Hepatic stellate cell (primary cell): ENCODE data around the gene DPM3.
"Not testable (repeated sequence)": the region's sequence is repeated elsewhere in the genome, so short reads cannot be mapped to it uniquely, and the experiment has no call there.

ENCODE experiments used
- DNase-seq: peaks from one replicate; pipeline ENCODE4 v3.0.0; 2011; ENCODE audit warnings: low spot score

The DPM3 gene

DNA sequence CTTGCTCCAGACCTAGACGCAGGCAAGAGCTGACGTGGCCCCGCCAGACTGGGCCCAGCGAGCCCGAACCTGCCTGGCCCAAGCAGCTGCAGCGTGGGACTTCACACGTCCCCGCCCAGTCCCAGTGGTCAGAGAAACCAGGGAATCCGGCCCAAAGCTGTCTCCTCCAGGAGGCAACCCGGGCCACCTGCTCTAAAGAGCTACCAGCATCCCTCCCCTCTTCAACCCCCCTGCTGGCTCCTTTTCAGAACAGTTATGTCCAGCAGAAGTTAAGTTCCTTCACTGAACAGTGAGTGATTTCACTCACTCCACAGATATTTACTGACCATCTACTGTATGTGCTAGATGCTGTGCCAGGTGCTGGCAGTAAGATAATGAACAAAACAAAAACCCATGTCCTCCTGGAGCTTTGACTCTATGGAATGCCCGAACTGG lies 14.8 kb downstream of the DPM3 start:
- DNase-seq, result no peak

DNA sequence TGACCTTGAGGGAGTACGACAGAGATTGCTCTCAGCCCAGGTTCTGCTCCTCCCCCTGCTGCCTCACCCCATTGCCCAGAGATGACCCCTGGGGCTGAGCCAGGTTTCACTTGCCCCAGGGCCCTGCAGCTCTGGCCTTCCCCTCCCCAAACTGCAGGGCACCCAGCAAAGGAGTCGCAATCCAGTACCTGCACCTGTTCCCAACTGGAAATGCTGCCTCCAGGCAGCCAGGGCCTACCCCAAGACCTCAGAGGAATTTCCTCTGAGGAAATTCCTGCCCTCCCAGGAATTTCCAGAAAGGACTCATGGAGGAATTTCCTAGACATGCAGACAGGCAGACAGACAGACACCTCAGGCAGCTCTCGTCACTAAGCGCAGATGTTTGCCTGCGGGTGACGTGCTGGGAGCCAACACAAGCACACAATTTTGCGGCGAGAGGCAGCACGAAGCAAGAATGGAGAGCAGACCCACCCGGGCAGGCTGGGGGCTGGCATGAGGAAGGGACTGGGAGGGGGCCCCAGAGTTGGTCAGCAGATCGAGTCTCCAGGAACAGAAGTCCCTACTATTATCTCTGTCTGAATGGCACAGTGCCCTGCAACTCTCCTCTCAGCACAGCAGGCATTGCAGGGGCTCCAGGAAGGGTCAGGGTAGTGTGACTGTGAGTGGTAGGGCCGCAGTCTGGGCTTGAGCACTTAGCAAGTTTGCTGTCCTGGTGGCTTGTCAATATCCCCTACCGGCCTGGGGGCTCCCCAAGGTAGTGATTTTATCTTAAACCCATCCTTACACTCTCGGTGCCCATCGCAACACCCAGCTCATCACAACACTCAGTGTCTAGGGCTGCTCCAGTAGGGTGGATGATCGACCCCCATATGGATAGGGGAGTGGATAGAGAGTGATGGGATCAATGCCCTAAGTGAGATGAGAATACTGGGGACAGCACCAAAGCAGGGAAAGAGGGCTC lies 15.5 kb downstream of the DPM3 start:
- no peak for DNase-seq

DNA sequence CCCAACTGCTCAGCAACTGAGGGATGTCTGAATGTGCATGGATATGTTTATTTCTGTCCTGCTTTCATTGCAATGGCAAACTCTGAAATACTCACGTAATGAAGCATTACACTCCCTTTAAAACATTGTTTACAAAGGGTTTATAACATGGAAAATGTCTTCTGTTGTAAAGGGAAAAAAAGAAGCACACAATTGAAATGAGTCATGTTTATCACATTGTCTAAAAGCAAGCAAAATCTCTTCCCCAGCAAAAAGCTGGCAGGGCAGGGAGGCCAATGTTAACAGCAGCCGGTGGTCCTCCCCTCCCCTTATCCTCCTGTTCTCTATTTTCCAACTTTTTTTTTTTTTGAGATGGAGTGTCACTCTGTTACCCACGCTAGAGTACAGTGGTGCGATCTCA lies 16.5 kb downstream of the DPM3 start:
- DNase-seq, result no peak

DNA sequence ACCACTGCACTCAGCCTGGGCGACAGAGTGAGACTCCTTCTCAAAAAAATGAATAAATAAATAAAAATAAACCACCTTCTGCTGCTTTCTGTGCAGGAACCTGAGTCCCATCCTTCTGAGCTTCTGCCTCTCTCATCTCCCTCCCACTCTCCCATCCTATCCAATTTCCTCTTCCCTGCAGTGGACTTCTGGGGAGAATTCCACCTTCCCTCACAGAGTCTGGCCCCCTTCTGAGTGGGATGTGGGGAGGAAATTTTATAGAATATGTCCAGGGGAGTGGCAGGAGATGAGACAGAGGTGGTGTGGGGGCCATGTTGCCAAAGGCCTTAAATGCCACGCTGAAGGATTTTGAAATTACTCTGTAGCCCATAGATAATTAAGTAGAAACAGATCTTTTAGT lies 18.0 kb downstream of the DPM3 start:
- no peak for DNase-seq

DNA sequence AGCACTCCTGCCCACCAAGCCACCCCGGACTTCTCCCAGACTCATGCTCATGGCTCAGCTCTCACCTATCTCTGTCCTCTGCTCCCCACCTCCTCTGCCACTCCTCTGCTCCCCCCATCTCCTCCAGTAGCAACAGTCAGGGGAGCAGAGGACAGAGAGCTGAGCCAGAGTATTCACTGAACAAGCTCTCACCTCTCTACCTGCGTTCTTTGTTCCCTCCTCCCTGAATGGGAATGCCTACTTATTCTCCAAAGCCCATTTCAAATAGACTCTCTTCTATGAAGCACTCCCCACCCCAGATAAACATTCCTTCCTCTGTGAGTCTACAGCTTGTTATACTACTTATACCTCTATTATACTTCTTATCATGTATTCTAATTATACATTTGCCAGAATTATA lies 19.1 kb downstream of the DPM3 start:
- DNase-seq, result no peak

DNA sequence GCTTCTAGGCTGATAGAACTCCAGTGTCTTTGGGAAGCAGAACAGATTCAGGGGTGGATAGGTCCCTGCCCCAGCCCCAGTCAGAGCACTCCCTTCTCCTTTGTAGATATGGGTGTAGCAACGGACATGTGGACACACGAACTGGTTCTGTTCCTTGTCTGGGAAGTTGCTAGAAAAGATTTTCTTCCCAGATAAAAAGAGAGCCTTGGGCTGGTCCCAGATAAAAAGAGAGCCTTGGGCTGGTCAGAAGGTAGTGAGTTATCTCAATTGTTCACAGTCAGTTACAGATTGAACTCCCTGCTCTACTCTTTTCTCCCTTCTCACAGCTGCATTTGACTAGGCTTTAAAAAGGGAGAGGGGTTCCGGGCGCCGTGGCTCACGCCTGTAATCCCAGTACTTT lies 20.1 kb downstream of the DPM3 start:
- DNase-seq, result no peak

DNA sequence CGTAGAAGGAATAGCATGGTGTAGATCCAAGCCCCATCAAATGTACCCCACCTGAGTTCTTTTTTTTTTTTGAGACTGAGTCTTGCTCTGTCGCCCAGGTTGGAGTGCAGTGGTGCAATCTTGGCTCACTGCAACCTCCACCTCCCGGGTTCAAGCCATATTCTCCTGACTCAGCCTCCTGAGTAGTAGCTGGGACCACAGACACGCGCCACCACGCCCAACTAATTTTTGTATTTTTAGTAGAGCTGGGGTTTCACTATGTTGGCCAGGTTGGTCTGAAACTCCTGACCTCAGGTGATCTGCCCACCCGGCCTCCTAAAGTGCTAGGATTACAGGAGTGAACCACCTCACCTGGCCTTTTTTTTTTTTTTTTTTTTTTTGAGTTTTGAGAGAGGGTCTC lies 22.2 kb downstream of the DPM3 start:
- not testable (repeated sequence) for DNase-seq

DNA sequence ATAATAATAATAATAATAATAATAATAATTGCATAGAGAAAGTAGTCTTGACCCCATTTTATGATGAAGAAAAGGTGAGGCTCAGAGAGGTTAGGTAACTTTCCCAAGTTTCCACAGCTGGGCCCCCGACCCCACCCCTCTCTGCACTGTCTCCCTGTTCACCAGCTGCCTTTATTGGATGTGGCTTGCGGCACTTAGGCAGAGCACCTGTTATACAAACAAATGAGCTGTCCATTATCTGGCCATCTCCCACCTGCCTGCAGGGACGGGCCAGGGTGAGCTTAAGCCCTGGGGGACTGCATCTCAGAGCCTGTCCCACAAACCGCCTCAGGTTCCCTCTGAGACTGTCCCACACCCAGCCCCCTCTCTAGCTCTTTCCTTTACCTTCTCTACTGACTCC lies 22.7 kb downstream of the DPM3 start:
- no peak for DNase-seq

DNA sequence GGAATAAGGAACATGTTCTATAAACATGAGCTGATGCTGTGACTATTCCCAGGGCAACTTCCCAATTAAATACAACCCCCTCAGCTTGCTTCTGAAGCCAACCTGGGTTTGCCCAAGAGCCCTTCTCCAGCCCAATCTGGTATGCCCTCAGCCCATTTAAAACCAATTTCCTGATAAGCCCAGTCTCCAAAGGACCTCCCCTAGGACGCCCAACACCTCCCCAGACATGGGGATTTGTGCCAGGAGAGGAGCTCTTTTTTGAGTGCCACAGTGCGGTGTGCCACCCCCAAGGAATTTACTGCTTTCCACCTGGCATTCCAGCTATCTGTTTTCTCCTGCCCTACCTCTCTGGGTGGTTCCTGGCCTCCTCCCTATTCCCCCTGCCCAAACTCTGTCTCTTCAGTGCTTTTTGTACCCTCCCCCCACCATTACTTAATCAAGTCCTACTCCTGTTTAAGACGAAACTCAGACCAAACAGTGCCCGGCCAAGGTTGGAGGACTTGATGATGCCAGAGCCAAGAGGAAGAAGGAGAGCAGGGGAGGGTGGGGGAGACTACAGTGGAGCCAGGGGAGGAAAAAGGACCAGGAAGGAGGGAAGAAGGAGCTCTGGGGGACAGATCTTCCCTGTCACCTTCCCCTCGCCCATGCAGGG lies 24.1 kb downstream of the DPM3 start:
- DNase-seq, result no peak

DNA sequence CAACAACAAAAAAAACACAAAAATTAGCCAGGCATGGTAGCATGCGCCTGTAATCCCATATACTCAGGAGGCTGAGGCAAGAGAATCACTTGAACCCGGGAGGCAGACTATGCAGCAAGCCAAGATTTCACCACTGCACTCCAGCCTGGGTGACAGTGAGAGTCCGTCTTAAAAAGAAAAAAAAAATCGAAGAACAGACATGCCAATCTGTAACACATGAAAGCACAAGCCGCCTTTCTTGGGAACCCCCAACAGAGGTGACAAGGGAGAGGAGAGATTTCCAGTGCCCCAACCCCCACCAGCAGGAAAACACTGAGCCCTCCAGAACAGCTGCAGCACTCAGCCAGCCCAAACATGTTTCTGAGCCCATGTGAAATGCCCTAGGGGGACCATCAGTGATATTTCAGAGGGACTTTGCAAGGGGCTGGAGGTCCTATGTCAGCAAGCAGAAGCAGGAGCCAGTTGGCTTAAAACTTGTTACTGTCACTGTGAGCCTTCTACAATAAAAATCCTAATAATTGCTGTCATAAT lies 26.8 kb downstream of the DPM3 start:
- DNase-seq, result no peak

DNA sequence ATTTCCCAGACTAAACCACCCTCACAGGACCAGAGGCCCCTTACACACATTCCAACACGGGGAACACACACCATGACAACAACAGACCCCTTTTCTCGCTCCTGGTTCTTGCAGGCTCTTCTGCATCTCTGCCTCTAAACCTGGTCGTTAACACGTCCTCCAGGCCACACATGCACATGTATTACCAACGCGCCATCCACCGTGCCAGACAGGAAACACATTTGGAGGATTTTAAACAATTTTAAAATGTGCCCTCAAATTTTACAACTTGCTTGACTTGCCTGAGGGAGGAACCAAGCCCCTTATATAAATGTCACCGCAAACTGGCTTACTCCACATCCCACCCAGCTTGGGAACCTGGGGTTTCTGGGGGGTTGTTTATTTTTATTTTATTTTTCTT lies 29.5 kb downstream of the DPM3 start:
- no peak for DNase-seq

DNA sequence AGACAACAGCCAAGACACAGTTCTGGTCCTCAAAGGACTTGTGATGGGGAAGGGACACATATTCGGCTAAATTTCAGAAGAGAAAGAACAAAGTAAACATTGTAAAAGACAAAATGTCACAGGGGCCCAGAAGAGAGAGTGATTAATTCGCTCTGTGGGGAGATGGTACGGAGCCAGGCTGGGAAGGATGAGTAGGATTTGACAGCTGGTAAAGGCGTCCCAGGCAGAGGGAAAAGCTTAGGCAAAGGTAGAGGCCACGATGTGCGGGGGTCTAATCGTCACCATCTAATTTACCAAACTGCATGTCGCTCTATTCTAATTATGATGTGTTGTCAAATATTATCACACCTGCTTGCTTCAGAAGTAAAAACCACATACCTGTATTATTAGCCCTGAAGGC lies 29.9 kb downstream of the DPM3 start:
- no peak for DNase-seq

DNA sequence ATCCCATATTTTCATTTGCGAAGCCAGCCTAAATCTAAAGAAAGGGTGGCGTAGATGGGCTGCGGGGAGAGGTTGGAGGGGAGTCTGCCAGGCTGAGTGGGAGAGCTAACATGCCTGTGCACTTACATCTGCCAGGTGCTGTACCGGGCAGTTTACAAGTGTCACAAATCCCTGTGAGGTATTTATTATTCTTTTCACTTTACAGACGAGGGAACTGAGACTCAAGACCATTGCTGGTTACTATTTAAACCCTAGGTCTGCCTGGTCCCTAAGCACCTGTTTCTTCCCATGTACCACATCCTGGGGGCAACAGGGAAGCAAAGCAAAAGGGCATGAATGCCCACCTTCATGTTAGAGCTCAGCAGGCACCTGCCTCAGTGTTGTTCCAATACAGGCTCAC lies 32.0 kb downstream of the DPM3 start:
- no peak for DNase-seq

DNA sequence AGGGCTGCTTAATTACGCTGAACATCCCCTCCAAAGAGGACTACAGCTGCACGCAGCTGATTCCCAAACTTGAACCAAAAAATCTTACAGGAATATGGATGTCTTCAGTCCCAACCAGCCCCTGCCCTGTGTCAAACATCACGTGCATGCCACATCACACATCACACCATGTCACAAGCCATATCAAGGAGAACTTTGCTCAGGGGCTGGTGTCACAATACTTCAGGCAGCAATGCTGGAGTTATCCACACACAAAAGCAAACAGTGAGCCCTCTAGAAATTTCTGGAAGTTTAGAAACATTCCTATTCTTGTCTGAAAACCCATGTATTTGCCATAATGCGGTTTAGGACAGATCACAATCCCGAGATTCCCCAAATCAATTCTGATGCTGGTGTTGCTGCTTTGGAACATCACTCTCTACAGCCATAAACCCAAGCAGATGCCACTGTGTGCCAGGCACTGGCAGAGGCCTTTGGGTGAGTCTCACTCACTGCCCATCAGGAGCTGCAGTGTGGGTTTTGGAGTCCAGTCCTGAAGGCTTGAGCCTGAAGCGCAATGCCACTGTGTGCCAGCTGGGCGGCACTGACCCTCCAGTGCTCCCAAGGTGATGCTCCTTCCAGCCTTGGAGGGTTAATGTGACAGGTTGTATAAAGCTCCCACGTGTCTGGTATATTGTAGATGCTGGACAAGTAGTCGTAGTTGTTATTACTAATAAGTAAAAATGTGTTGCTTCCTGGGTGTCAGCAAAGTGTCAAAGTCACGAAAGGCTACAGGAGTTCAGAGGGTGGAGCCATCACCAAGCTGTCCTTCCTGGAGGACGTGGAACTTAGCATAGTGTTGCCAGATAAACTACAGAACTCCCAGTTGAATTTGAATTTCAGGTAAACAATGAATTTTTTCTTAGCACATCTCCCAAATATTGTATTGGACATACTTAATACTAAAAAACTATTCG lies 32.7 kb downstream of the DPM3 start:
- no peak for DNase-seq

DNA sequence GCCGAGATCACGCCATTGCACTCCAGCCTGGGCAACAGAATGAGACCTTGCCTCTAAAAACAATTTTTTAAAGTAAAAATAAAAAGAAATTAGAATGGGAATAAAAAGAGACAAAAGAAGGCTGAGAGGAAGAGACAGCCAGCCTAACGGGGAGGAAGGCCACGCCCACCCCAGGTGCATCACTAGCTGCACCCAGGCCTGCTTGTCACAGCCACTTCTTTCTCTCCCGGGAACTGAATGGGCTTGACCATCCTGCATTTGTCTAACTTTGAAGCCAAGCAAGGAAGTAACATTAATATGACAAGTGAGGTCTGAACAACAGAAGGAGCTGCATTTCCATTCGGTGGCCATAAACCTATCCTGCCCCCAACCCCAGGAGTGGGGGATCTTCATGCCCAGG lies 33.5 kb downstream of the DPM3 start:
- DNase-seq, result no peak

DNA sequence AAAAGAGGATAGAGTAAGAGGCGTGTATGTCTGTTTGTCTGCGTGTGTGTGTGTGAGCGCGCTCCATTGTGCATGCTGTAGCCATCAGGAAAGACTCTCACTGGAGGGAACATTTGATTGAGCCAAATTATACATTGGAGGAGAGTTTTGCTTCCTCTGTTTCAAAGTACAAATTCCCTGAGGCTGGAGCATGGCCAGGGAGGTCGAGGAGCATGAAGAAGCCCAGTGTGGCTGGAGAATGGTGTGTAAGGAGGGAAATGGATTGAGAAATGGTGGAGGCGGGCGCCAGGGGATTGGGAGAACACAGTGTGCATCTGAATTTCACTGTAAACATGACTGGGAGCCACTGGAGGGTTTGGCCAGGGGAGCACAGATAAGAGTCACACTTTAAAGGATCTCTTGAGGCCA lies 34.7 kb downstream of the DPM3 start:
- DNase-seq, result no peak

DNA sequence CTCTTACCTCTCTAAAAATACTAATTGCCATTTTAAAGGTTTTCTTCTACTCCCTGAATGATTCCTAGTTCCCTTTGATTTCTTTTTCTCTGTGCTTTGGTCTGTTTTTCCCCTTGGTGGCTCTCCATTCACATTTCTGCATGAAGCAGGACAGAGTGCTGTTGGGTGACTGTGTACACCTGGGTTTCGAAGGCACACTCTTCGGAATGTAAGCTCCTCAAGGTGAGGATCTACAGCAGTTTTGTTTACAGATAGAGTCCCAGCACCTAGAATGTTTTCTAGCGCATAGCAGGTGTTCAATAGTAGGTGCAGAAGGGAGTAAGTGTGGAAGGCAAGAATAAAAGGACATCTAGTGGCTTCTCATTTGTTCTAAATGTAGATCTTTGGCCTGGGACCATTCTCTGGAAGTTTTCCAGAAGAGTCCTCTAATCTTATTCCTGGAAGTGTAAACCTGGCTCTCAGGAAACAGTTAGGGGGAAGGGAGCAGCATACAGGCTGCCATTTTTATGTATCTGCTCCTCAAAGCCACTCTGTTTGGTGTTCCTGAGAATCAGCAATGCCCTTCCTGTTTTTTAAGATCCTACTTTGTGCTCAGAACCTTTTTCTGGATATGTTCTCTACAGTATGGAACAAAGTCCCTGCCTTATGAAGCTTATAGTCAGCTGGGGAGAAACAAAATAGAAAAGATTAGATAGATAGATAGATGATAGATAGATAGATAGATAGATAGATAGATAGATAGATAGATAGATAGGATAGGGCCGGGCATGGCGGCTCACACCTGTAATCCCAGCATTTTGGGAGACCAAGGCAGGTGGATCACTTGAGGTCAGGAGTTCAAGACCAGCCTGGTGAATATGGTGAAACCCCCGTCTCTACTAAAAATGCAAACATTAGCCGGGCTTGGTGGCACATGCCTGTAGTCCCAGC lies 35.5 kb downstream of the DPM3 start:
- no peak for DNase-seq

DNA sequence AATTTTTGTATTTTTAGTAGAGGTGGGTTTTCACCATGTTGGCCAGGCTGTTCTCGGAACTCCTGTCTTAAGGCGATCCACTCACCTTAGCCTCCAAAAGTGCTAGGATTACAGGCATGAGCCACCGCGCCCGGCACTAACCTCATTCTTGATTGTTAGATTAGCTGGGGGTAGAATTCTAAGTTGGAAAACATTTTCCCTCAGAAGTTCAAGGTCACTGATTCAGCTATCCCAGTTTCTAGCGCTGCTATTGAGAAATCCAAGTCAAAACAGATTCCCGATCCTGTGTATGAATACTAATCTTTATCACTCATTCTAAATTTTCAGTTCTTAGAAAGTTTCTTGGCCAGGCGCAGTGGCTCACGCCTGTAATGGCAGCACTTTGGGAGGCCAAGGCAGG lies 37.0 kb downstream of the DPM3 start:
- no peak for DNase-seq

DNA sequence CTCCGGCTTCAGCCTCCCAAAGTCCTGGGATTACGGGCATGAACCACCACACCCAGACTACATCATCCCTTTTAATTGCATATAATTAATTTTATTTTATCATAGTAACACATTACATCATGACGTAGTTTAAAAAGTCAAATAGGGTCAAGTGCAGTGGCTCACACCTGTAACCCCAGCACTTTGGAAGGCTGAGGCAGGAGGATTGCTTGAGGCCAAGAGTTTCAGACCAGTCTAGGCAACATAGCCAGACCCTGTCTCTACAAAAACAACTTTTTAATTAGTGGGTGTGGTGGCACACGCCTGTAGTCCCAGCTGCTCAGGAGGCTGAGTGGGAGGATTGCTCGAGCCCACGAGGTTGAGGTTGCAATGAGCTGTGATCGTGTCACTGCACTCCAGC lies 41.0 kb downstream of the DPM3 start:
- DNase-seq, result no peak

DNA sequence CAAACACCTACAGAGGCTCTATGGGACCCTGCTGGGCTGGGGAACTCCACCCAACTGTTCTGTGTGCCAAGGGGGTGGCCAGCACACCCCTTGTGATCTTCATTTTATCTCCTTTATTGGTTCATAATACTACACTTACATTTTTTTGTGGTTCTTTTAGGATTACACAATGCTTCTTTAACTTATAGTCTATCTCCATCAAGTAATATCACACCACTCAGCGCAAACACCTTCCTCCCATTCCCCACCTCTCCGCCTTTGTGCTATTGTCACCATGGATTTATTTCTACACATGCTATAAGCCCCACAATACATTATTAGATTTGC lies 45.7 kb downstream of the DPM3 start:
- no peak for DNase-seq

DNA sequence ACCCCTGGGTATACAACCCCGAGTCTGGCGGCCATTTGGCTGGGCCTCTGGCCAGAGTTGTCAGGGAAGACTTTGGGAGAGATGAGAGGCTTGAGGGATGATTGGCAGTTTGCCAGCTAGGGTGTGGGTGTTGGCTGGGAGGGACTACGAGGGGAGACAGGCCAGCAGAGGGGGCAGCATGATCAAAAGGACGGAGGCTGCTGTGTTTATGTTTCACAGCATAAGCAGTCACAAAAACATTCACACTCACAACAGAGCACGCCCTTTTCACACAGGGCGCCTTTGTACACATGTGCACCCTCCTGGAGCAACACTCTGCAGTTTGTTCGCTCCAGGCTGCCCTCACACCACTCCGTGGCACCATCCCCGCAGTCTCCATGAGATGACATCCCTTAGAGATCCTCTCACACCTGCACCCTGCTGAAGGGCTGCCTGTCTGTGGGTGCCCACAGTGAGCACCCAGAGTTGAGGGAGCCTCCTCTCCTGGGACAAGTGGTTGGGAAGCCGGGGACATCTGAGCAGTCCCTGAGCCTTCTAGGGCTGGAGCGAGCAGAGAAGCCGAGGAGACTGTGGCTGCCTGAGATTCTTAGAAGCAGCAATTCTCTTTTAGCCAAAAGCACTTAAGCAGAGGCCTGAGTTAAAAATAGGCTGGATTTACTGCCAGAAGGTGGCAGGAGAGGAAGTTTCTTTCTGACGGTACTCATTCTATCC lies 46.3 kb downstream of the DPM3 start:
- DNase-seq, result no peak
